Measurements from ENCODE around the gene PRRC2A.

GRCh38 chr6:31639043-31639442, 18.5 kb downstream of the PRRC2A start:
- TF ChIP-seq POLR2A (IDR thresholded peaks at IDR 0.05) = no peak
- TF ChIP-seq CTCF (IDR thresholded peaks at IDR 0.05 in 8 of 11, conservative IDR thresholded peaks at IDR 0.05 in 3 of 11) = no peak
